HG03342 (cell line): ENCODE data around the gene TRIM66.

ENCODE experiments used
- ATAC-seq: cut with Tn5 transposase; IDR thresholded peaks from one replicate; pipeline ENCODE4 v1.9.1; 2021; ENCODE audit warnings: mild to moderate bottlenecking, moderate library complexity; ENCODE audit not compliant: unreplicated experiment

Gene TRIM66

DNA sequence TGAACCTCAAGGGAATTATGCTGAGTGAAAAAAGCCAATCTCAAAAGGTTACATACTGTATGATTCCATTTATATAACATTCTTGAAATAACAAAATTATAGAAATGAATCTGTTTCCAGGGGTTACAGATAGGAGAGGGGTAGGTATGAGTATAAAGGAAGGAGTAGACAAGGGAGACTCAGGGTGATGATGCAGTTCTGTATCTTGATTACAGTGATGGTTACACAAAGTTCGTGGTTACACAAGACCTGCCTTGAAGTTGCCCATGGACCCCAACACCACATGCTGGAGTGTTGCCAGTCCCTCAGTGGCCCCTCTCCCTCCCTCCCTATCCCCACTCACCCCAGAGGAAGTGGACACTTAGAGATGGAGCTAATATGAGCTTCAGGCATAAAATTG lies 108.7 kb downstream of the TRIM66 start:
- ATAC-seq = no peak

DNA sequence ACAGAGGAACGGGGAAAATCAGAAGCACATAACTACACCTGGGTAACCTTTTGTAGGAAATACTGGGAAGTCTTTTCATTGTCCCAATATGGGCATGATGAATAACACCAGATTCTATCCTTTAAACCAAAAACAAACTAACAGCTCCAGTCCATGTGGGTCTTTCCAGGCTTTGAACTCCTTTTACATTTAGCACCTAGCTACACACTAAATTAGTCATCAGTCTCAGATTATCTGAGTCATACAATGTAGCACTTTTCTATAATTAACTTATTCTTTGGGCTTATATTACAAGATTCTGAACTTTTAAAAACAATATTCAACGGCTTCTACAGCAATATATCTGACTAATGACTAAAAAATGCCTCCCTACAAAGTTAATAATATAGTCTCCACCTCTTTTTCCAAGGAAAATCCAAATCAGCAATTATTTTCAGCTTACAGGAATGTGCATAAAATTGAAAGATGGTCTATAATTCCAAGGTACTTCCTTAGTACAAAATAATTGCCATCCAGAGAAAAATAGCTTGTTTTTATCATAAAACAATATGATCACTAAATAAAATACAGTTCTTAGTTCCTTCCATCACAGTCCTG lies 114.8 kb downstream of the TRIM66 start:
- ATAC-seq = no peak

DNA sequence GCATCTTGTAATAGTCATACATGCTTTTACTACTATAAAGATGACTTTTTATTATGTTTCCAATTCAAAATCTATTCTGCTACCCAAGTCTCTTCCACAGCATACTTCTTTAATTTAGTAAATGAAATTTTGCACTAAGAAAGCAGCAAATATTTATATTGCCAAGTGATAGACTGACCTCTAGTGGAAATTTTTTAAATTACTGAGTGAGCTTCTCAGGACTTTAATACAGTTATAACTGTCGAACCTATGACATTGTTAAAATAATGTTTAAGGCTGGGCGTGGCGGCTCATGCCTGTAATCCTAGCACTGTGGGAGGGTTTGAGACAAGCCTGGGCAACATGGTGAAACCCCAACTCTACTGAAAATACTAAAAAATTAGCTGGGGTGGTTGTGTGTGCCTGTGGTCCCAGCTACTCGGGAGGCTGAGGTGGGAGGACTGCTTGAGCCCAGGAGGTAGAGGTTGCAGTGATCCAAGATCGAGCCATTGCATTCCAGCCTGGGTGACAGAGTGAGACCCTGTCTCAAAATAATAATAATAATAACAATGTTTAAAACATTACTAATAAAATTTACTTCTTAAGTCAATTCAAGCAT lies 115.8 kb downstream of the TRIM66 start:
- peak; percentile 44 for ATAC-seq

DNA sequence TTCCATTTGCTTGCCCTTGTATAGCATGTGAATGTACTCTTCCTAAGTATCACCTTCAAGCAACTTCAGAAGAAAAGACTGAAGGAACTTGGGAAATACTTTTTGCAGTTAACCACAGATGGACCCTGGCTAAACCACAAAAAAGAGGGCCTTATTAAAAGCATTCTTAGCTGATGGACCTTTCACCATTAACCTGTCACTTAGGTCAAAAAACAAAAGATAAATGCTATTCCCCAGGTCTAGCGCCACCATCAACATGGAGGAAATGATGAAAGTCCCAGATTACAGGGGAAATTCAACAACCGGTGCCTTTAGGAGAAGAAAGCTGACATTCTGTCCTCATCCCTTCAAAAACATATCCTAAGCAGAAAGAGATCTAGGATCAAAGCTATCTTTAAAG lies 117.9 kb downstream of the TRIM66 start:
- ATAC-seq = no peak
